SK-N-SH (cell line): Measurements from ENCODE around the gene MAP7D2. TPM values are rescaled to one million over a fixed set of nuclear protein-coding genes. Genes with fewer than 3 reads are reported as not detected.
A peak's percentile ranks its signal among the peaks of the same experiment; 100 is the strongest.

Experiments used
- CTCF ChIA-PET: fragments of 300-600, 350-600 bp; formaldehyde crosslinking; extraction: SDS; loops from one replicate; lab custom pipeline; 2021; lab: Yijun Ruan, JAX
- POLR2A ChIA-PET: fragments of 350-600 bp; sonication (Branson Sonifier 250); formaldehyde crosslinking; extraction: SDS; loops from one replicate; lab custom pipeline; 2020; ENCODE audit warnings: antibody characterized with exemption, inconsistent platforms; lab: Yijun Ruan, JAX
- DNase-seq: peaks from one replicate; pipeline ENCODE4 v3.0.0; 2012
- H2AFZ ChIP-seq: fragments of 200-600 bp; sonication (generic); 2 replicates; pipeline ENCODE4 v1.8.1; 2016; ENCODE audit warnings: antibody characterized with exemption, mild to moderate bottlenecking, low read depth
- H3F3A ChIP-seq: fragments of 200-600 bp; sonication (generic); replicated peaks from 2 replicates; pipeline ENCODE3; 2016; ENCODE audit warnings: antibody characterized with exemption, mild to moderate bottlenecking; ENCODE audit not compliant: insufficient read depth
- H3K27ac ChIP-seq, 2 experiments: fragments of 200-500 bp in 1 of 2; fragments of 200-600 bp in 1 of 2; sonication (Bioruptor generic) in 1 of 2; sonication (generic), shearing (Covaris generic) in 1 of 2; 2 replicates each; pipeline versions ENCODE4 v1.5.1 to v1.6.1; 2014 to 2016; ENCODE audit warnings: low read depth in 2 of 2, inconsistent platforms in 1 of 2, low read length in 1 of 2, mild to moderate bottlenecking in 1 of 2, mixed read lengths in 1 of 2
- H3K27me3 ChIP-seq: fragments of 200-600 bp; sonication (generic), shearing (Covaris generic); 2 replicates; pipeline ENCODE4 v1.6.1; 2016; ENCODE audit warnings: mixed run types; ENCODE audit not compliant: insufficient read depth
- H3K36me3 ChIP-seq, 2 experiments: fragments of 200-500 bp in 1 of 2; fragments of 200-600 bp in 1 of 2; sonication (Bioruptor generic) in 1 of 2; sonication (generic) in 1 of 2; replicated peaks in 1 of 2; 2 replicates each; pipeline versions ENCODE3 to v1.5.1; 2014 to 2016; ENCODE audit warnings: low read length in 1 of 2, mild to moderate bottlenecking in 1 of 2; ENCODE audit not compliant: insufficient read depth in 2 of 2, control insufficient read depth in 1 of 2
- H3K4me1 ChIP-seq, 2 experiments: fragments of 200-500 bp in 1 of 2; fragments of 200-600 bp in 1 of 2; sonication (Bioruptor generic) in 1 of 2; sonication (generic), shearing (Covaris generic) in 1 of 2; 2 replicates each; pipeline versions ENCODE4 v1.5.1 to v1.6.1; 2014 to 2016; ENCODE audit warnings: low read depth in 1 of 2, low read length in 1 of 2, mixed run types in 1 of 2; ENCODE audit not compliant: insufficient read depth in 2 of 2, control insufficient read depth in 1 of 2
- H3K4me2 ChIP-seq: fragments of 200-600 bp; sonication (generic), shearing (Covaris generic); 2 replicates; pipeline ENCODE4 v1.6.1; 2017; ENCODE audit warnings: mixed run types
- H3K4me3 ChIP-seq, 2 experiments: fragments of 200-500 bp in 1 of 2; fragments of 200-600 bp in 1 of 2; sonication (Bioruptor generic) in 1 of 2; sonication (generic), shearing (Covaris generic) in 1 of 2; 2 replicates each; pipeline versions ENCODE4 v1.5.1 to v1.8.1; 2014 to 2016; ENCODE audit warnings: low read depth in 2 of 2, inconsistent platforms in 1 of 2, low read length in 1 of 2, mild to moderate bottlenecking in 1 of 2, mixed read lengths in 1 of 2, moderate library complexity in 1 of 2
- H3K79me2 ChIP-seq: fragments of 200-600 bp; sonication (generic); 2 replicates; pipeline ENCODE4 v1.8.1; 2017; ENCODE audit warnings: mild to moderate bottlenecking; ENCODE audit not compliant: insufficient read depth
- H3K9ac ChIP-seq: fragments of 200-600 bp; sonication (generic); 2 replicates; pipeline ENCODE4 v1.6.1; 2017; ENCODE audit warnings: mixed run types
- H3K9me2 ChIP-seq: fragments of 200-600 bp; sonication (generic); 2 replicates; pipeline ENCODE4 v1.6.1; 2017; ENCODE audit warnings: mixed run types
- H3K9me3 ChIP-seq: fragments of 200-600 bp; sonication (generic); 2 replicates; pipeline ENCODE4 v1.6.1; 2017; ENCODE audit warnings: mixed run types, mild to moderate bottlenecking, moderate library complexity
- H4K20me1 ChIP-seq: fragments of 200-600 bp; sonication (generic); 2 replicates; pipeline ENCODE4 v1.6.1; 2017; ENCODE audit warnings: mild to moderate bottlenecking, mixed run types; ENCODE audit not compliant: insufficient read depth
- ELF1 ChIP-seq: IDR thresholded peaks from 2 replicates; pipeline ENCODE4 v1.4.0; 2012
- EP300 ChIP-seq, 2 experiments: IDR thresholded peaks; 2 replicates each; pipeline versions ENCODE4 v1.4.0 to v1.6.1; 2012; ENCODE audit warnings: borderline replicate concordance in 1 of 2, low read depth in 1 of 2, low read length in 1 of 2
- FOSL2 ChIP-seq: IDR thresholded peaks from 2 replicates; pipeline ENCODE4 v1.4.0; 2012; ENCODE audit warnings: low read depth, mild to moderate bottlenecking, moderate library complexity, borderline replicate concordance
- FOXJ3 ChIP-seq: sonication (generic); formaldehyde crosslinking; IDR thresholded peaks from 2 replicates; pipeline ENCODE4 v1.5.1; 2020; ENCODE audit warnings: mild to moderate bottlenecking, missing genetic modification reagents
- GABPA ChIP-seq: IDR thresholded peaks from 2 replicates; pipeline ENCODE4 v1.4.0; 2012; ENCODE audit warnings: low read depth, mild to moderate bottlenecking
- MEF2A ChIP-seq: IDR thresholded peaks from 2 replicates; pipeline ENCODE4 v1.4.0; 2012; ENCODE audit warnings: low read depth, borderline replicate concordance
- MXI1 ChIP-seq: IDR thresholded peaks from 2 replicates; pipeline ENCODE4 v1.6.1; 2012; ENCODE audit warnings: mild to moderate bottlenecking, low read depth, low read length, improper control_type of control experiment
- NFIC ChIP-seq: IDR thresholded peaks from 2 replicates; pipeline ENCODE4 v1.4.0; 2012; ENCODE audit warnings: borderline replicate concordance
- POLR2AphosphoS5 ChIP-seq: IDR thresholded peaks from 2 replicates; pipeline ENCODE4 v1.6.1; 2012; ENCODE audit warnings: low read depth, low read length
- SMC3 ChIP-seq: IDR thresholded peaks from 2 replicates; pipeline ENCODE4 v1.6.1; 2012; ENCODE audit warnings: low read depth, low read length, improper control_type of control experiment
- TEAD4 ChIP-seq: IDR thresholded peaks from 2 replicates; pipeline ENCODE4 v1.4.0; 2012; ENCODE audit warnings: mild to moderate bottlenecking, borderline replicate concordance; ENCODE audit not compliant: insufficient read depth
- WGBS: methylation state at CpG from one replicate; pipeline ENCODE4 v1.1.6; 2017; ENCODE audit warnings: low lambda C conversion rate; 5-methylcytosine and 5-hydroxymethylcytosine counted together
- polyA plus RNA-seq, 3 experiments: library from polyadenylated mRNA; depleted of rRNA; stranded (reverse); fragments of >200 nt; gene quantifications; 2 replicates each; pipeline ENCODE4 v1.2.3, GENCODE V29; 2012
- TF ChIP-seq, protein P1 (sequence below): fragments of 200-600 bp; sonication (generic); IDR thresholded peaks from 2 replicates; pipeline ENCODE4 v1.6.1; 2017; ENCODE audit warnings: antibody characterized with exemption, mild to moderate bottlenecking, moderate library complexity
- TF ChIP-seq, protein P2 (sequence below): IDR thresholded peaks from 2 replicates; pipeline ENCODE4 v1.4.0; 2012; ENCODE audit warnings: low read depth, borderline replicate concordance
- TF ChIP-seq, protein P3 (sequence below): fragments of 150-350 bp; IDR thresholded peaks from 2 replicates; pipeline ENCODE4 v1.6.1; 2017; ENCODE audit warnings: antibody characterized with exemption, low read length, low read depth, borderline replicate concordance
- TF ChIP-seq, protein P4 (sequence below): IDR thresholded peaks from 2 replicates; pipeline ENCODE4 v1.4.0; 2012; ENCODE audit warnings: low read depth
- TF ChIP-seq, protein P5 (sequence below): IDR thresholded peaks from 2 replicates; pipeline ENCODE4 v1.6.1; 2012; ENCODE audit warnings: mild to moderate bottlenecking, low read depth, low read length, moderate library complexity

MAP7D2 gene
- polyA plus RNA-seq, 1 of the 3 experiments (the other 2 are of a cell fraction): 2.7 TPM

DNA sequence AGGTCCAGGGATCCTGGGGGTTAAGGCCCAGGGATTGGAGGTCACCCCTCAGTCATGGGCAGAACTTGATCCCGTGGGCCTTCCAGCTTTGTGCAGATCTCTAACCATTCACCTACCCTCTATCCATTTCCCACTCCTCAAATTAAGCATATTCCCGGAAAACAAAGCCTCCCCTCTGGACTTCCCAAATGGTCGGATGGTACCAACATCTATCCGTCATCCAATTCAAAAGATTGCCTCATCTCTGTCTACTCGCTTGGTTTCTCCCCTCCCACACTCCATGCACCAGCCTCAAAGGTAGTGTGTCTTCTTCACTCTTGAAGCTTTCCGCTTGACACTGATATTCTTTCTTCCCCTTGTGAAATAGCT lies 125.4 kb downstream of the MAP7D2 start:
- Histone ChIP-seq H3K4me2 (0 out of 2 replicates have a peak overlapping the region, but pooled peaks have one; percentile 54), H3K79me2 (peaks cover 27% of the 10 kb centered on the region), H3F3A (peaks cover 6% of the 10 kb centered on the region), H3K4me1 (peaks cover 0 to 3% of the 10 kb centered on the region in 2 experiments; a peak in 2 of 4 replicates), H3K27ac (peak overlapping the region in 1 of 2 experiments; percentile 48; a peak in 1 of 4 replicates), H4K20me1 (no peaks in the 10 kb centered on the region), H3K9me2 (no peaks in the 10 kb centered on the region), H3K36me3 (no peaks in the 10 kb centered on the region), H3K9ac (no peak overlapping the region), H2AFZ (peak overlapping the region; percentile 79; the same call in 1 of the 2 replicates), H3K27me3 (no peaks in the 10 kb centered on the region), H3K4me3 (peak overlapping the region; percentile 17 to 20; a peak in 3 of 4 replicates), H3K9me3 (no peaks in the 10 kb centered on the region)
- DNase-seq: no peak
- WGBS: 44% methylated on average over 6 of the region's 6 CpGs
- no peak for TF ChIP-seq POLR2AphosphoS5
- no peak for TF ChIP-seq ELF1
- no peak for TF ChIP-seq MEF2A
- no peak for TF ChIP-seq FOXJ3 (CRISPR knock-in tag)
- no peak for TF ChIP-seq EP300 (IDR thresholded peaks at IDR 0.05; ENCODE audit: borderline replicate concordance in 1 of 2, low read depth in 1 of 2, low read length in 1 of 2)
- TF ChIP-seq, protein P1, sequence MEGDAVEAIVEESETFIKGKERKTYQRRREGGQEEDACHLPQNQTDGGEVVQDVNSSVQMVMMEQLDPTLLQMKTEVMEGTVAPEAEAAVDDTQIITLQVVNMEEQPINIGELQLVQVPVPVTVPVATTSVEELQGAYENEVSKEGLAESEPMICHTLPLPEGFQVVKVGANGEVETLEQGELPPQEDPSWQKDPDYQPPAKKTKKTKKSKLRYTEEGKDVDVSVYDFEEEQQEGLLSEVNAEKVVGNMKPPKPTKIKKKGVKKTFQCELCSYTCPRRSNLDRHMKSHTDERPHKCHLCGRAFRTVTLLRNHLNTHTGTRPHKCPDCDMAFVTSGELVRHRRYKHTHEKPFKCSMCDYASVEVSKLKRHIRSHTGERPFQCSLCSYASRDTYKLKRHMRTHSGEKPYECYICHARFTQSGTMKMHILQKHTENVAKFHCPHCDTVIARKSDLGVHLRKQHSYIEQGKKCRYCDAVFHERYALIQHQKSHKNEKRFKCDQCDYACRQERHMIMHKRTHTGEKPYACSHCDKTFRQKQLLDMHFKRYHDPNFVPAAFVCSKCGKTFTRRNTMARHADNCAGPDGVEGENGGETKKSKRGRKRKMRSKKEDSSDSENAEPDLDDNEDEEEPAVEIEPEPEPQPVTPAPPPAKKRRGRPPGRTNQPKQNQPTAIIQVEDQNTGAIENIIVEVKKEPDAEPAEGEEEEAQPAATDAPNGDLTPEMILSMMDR: no peak; the same call in 1 of the 2 replicates
- TF ChIP-seq, protein P2, sequence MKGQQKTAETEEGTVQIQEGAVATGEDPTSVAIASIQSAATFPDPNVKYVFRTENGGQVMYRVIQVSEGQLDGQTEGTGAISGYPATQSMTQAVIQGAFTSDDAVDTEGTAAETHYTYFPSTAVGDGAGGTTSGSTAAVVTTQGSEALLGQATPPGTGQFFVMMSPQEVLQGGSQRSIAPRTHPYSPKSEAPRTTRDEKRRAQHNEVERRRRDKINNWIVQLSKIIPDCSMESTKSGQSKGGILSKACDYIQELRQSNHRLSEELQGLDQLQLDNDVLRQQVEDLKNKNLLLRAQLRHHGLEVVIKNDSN: no peak
- TF ChIP-seq GABPA: no peak
- no peak for TF ChIP-seq TEAD4
- TF ChIP-seq MXI1: no peak
- TF ChIP-seq FOSL2: no peak
- TF ChIP-seq, protein P3, sequence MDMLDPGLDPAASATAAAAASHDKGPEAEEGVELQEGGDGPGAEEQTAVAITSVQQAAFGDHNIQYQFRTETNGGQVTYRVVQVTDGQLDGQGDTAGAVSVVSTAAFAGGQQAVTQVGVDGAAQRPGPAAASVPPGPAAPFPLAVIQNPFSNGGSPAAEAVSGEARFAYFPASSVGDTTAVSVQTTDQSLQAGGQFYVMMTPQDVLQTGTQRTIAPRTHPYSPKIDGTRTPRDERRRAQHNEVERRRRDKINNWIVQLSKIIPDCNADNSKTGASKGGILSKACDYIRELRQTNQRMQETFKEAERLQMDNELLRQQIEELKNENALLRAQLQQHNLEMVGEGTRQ: no peak
- TF ChIP-seq SMC3: no peak
- TF ChIP-seq, protein P4, sequence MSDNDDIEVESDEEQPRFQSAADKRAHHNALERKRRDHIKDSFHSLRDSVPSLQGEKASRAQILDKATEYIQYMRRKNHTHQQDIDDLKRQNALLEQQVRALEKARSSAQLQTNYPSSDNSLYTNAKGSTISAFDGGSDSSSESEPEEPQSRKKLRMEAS: no peak
- TF ChIP-seq, protein P5, sequence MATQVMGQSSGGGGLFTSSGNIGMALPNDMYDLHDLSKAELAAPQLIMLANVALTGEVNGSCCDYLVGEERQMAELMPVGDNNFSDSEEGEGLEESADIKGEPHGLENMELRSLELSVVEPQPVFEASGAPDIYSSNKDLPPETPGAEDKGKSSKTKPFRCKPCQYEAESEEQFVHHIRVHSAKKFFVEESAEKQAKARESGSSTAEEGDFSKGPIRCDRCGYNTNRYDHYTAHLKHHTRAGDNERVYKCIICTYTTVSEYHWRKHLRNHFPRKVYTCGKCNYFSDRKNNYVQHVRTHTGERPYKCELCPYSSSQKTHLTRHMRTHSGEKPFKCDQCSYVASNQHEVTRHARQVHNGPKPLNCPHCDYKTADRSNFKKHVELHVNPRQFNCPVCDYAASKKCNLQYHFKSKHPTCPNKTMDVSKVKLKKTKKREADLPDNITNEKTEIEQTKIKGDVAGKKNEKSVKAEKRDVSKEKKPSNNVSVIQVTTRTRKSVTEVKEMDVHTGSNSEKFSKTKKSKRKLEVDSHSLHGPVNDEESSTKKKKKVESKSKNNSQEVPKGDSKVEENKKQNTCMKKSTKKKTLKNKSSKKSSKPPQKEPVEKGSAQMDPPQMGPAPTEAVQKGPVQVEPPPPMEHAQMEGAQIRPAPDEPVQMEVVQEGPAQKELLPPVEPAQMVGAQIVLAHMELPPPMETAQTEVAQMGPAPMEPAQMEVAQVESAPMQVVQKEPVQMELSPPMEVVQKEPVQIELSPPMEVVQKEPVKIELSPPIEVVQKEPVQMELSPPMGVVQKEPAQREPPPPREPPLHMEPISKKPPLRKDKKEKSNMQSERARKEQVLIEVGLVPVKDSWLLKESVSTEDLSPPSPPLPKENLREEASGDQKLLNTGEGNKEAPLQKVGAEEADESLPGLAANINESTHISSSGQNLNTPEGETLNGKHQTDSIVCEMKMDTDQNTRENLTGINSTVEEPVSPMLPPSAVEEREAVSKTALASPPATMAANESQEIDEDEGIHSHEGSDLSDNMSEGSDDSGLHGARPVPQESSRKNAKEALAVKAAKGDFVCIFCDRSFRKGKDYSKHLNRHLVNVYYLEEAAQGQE: no peak
- no peak for TF ChIP-seq NFIC
- POLR2A ChIA-PET: no interaction called here
- CTCF ChIA-PET: interaction anchor here (0.6 to 2.0 kb wide), 8 partner anchors 9 to 87 kb away, joined by 3 to 12 read pairs (median 4); no protein-coding TSS in a partner anchor
